ENCODE measurements around the gene GPR108. TPM values are rescaled to one million over a fixed set of nuclear protein-coding genes. Genes with fewer than 3 reads are reported as not detected.

The GPR108 gene
- total RNA-seq, 1 donor from 2014 or later = 69.1 TPM

DNA sequence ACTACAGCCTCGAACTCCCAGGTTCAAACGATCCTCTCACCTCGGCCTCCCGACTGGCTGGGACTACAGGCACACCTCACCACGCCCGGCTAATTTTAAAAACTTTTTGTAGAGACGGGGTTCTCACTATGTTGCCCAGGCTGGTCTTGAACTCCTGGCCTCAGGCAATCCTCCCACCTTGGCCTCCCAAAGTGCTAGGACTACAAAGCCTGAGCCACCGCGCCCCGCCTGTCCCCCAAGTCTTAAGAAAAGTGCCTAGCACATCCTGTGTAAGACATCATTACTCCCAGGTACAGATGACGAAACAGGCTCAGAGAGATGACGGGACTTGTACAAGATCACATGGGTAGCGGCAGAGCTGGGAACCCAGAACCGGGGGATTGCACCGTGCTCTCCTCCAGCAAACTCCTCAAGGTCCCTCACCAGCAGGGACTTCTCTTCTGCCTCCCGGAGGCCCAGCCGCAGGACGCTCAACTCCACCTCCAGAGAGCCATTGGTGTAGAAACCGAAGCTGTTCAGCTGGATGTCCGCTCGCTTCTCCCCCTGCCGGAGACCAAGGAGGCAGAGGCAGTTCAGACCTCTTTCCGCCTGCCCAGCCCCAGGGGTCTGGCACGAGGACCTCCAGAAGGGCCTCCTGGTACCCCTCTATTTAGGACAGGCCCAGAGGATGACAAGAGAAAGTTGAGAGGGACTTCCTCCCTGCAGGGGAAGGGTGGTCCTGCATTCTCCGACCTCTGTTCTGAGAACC is 1.0 kb downstream of the GPR108 start:
- no peaks in the 10 kb centered on the region for H3K9me3 Mint-ChIP-seq (ENCODE audit: unreplicated experiment)
- H3K27ac Mint-ChIP-seq (ENCODE audit: unreplicated experiment) = peak overlapping the region; percentile 92
- DNase-seq (ENCODE audit: low spot score) = peak; percentile 77
- H3K4me1 Mint-ChIP-seq (ENCODE audit: unreplicated experiment) = peaks cover 17% of the 10 kb centered on the region
- peaks cover 23% of the 10 kb centered on the region for H3K27me3 Mint-ChIP-seq (ENCODE audit: unreplicated experiment)
- TF ChIP-seq, protein P1, sequence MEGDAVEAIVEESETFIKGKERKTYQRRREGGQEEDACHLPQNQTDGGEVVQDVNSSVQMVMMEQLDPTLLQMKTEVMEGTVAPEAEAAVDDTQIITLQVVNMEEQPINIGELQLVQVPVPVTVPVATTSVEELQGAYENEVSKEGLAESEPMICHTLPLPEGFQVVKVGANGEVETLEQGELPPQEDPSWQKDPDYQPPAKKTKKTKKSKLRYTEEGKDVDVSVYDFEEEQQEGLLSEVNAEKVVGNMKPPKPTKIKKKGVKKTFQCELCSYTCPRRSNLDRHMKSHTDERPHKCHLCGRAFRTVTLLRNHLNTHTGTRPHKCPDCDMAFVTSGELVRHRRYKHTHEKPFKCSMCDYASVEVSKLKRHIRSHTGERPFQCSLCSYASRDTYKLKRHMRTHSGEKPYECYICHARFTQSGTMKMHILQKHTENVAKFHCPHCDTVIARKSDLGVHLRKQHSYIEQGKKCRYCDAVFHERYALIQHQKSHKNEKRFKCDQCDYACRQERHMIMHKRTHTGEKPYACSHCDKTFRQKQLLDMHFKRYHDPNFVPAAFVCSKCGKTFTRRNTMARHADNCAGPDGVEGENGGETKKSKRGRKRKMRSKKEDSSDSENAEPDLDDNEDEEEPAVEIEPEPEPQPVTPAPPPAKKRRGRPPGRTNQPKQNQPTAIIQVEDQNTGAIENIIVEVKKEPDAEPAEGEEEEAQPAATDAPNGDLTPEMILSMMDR (IDR thresholded peaks at IDR 0.05; ENCODE audit: unreplicated experiment) = peak; percentile 14
- peaks cover 15% of the 10 kb centered on the region for H3K36me3 Mint-ChIP-seq (ENCODE audit: low read depth, unreplicated experiment)
- peak overlapping the region; percentile 98 for H3K4me3 Mint-ChIP-seq (ENCODE audit: unreplicated experiment)

DNA sequence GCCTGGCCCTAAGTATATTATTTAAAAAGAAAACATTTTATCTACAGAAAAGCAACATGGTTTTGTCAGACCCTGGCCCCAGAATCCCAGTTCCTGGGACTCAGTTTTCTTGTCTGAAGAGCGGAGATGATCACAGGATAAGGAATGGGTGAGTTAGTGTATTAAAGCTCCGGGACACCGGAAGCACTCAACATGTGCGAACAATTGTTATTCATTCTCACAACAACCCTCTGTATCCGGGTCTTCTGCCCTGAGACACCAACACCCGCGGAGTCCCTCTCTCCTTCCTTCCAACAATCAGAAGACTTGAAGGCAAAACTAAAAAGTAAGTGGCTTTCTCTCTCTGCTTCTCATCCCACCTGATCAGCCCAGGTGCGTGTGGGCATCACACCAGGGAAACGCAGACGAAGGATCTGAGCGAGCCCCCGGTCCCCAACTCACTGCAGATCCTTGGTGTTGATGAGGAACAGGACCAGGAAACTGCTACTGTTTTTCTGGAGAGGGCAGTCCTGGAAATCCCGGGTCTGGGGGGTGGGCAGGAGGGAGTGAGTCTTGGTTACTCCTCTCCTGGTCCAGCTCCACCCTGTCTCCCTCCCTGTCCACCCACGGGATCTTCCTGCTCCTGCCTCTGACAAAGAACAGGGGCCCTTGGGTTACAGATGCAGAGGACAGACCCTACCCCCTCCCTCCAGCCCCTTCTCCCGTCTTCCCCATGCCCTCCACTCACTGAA is 2.0 kb downstream of the GPR108 start:
- Mint-ChIP-seq H3K27ac (ENCODE audit: unreplicated experiment) (peak overlapping the region; percentile 84), H3K36me3 (ENCODE audit: low read depth, unreplicated experiment) (peaks cover 15% of the 10 kb centered on the region), H3K27me3 (ENCODE audit: unreplicated experiment) (peaks cover 23% of the 10 kb centered on the region), H3K4me1 (ENCODE audit: unreplicated experiment) (peaks cover 17% of the 10 kb centered on the region), H3K4me3 (ENCODE audit: unreplicated experiment) (peak overlapping the region; percentile 98), H3K9me3 (ENCODE audit: unreplicated experiment) (no peaks in the 10 kb centered on the region)
- DNase-seq (ENCODE audit: low spot score) = peak; percentile 22
- TF ChIP-seq, protein P1 (IDR thresholded peaks at IDR 0.05; ENCODE audit: unreplicated experiment) = no peak

DNA sequence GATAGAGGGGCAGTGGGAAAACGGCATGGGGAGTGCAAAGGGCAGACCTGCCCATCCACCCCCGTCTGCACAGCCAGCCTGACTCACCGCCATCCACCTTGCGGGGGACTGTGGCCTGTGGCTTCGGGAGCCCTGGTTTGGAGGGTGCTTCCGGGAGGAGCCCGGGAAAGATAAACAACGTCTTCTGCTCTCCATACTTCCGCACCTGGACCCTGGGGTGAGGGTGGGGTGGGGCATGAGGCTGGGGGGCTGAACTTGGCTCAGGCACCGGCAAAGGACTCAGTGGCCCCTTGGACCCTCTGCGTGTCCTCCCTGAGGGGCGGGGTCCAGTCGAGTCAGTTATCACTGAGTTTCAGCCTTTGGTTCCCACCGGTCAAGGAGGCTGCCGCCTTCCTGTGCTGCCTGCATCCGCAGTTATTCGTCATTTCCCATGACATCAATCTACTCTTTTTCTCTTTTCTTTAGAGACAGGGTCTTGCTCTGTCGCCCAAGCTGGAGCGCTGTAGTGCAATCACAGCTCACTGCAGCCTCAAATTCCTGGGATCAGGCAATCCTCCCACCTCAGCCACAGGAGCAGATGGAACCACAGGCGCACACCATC is 3.2 kb downstream of the GPR108 start:
- peaks cover 17% of the 10 kb centered on the region for H3K4me1 Mint-ChIP-seq (ENCODE audit: unreplicated experiment)
- no peaks in the 10 kb centered on the region for H3K9me3 Mint-ChIP-seq (ENCODE audit: unreplicated experiment)
- peaks cover 15% of the 10 kb centered on the region for H3K36me3 Mint-ChIP-seq (ENCODE audit: low read depth, unreplicated experiment)
- peak overlapping the region; percentile 19 for H3K4me3 Mint-ChIP-seq (ENCODE audit: unreplicated experiment)
- TF ChIP-seq, protein P1 (IDR thresholded peaks at IDR 0.05; ENCODE audit: unreplicated experiment) = no peak
- peaks cover 24% of the 10 kb centered on the region for H3K27me3 Mint-ChIP-seq (ENCODE audit: unreplicated experiment)
- H3K27ac Mint-ChIP-seq (ENCODE audit: unreplicated experiment) = peak overlapping the region; percentile 14
- DNase-seq (ENCODE audit: low spot score) = no peak

DNA sequence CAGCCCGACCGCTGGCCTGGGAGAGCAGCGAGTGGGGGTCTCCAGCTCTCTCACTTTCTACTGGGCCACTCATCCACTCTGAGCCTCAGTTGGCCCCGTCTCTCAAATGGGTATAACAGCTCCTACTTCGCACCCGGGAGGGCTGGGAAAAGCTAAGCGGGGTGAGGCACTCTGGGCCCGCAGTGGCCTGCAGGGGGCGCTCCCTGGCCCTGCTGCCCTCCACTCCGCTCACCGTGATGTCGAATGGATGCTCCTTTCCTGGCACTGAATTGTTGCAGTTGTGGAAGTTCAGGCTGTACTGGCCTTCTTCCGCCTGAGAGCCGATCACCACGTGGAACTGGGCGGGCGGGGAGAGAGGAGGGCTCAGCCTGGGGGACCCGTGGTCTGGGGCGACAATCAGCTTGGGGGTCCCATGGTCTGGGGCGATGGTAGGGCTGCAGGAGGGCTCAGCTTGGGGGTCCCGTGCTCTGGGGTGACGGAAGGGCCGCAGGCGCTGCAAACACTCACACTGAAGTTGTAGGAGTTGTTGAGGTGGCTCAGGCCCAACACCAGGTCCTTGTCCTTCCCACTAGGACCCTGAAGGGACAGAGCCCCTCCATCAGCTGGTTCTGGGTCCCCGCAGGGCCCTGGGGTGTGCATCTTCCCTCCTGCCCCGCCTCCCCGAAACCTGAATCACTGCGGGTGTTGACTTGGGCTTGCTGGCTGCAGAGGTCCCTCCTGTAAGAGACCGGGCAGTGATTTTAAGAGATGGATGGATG is 3.9 kb downstream of the GPR108 start:
- H3K27me3 Mint-ChIP-seq (ENCODE audit: unreplicated experiment) = peaks cover 23% of the 10 kb centered on the region
- no peak overlapping the region for H3K4me3 Mint-ChIP-seq (ENCODE audit: unreplicated experiment)
- no peaks in the 10 kb centered on the region for H3K9me3 Mint-ChIP-seq (ENCODE audit: unreplicated experiment)
- TF ChIP-seq, protein P1 (IDR thresholded peaks at IDR 0.05; ENCODE audit: unreplicated experiment) = peak; percentile 28
- H3K36me3 Mint-ChIP-seq (ENCODE audit: low read depth, unreplicated experiment) = peaks cover 15% of the 10 kb centered on the region
- peaks cover 15% of the 10 kb centered on the region for H3K4me1 Mint-ChIP-seq (ENCODE audit: unreplicated experiment)
- DNase-seq (ENCODE audit: low spot score) = no peak
- H3K27ac Mint-ChIP-seq (ENCODE audit: unreplicated experiment) = no peak overlapping the region

Data from endothelial cell (in vitro differentiated cells).